DOHH2 (cell line): ENCODE data around the gene SLC34A1.

Experiments
- H3F3A ChIP-seq: fragments of 200-600 bp; sonication (generic), shearing (Covaris generic); 2 replicates; pipeline ENCODE4 v1.6.0; 2016; ENCODE audit warnings: antibody characterized with exemption, mild to moderate bottlenecking; ENCODE audit not compliant: control insufficient read depth, insufficient read depth
- H3K27ac ChIP-seq: fragments of 200-600 bp; sonication (generic); 2 replicates; pipeline ENCODE4 v1.5.1; 2014; ENCODE audit warnings: low read depth, mild to moderate bottlenecking, low read length, moderate library complexity
- H3K27me3 ChIP-seq: fragments of 200-600 bp; sonication (generic); 2 replicates; pipeline ENCODE4 v1.6.1; 2014; ENCODE audit warnings: mild to moderate bottlenecking, low read length, mixed read lengths; ENCODE audit not compliant: control insufficient read depth
- H3K36me3 ChIP-seq: fragments of 200-600 bp; sonication (generic); 2 replicates; pipeline ENCODE4 v1.6.1; 2014; ENCODE audit warnings: mild to moderate bottlenecking, low read length, moderate library complexity, mixed read lengths; ENCODE audit not compliant: control insufficient read depth
- H3K4me1 ChIP-seq: fragments of 200-600 bp; sonication (generic); 2 replicates; pipeline ENCODE4 v1.6.1; 2014; ENCODE audit warnings: mild to moderate bottlenecking, low read length, mixed read lengths; ENCODE audit not compliant: control insufficient read depth
- H3K4me2 ChIP-seq: fragments of 200-600 bp; sonication (generic); 2 replicates; pipeline ENCODE4 v1.6.0; 2014; ENCODE audit warnings: mild to moderate bottlenecking, low read length, moderate library complexity
- H3K4me3 ChIP-seq: fragments of 200-600 bp; sonication (generic); 2 replicates; pipeline ENCODE4 v1.5.1; 2014; ENCODE audit warnings: mild to moderate bottlenecking, low read length, mixed read lengths
- H3K79me2 ChIP-seq: fragments of 200-600 bp; sonication (generic); 2 replicates; pipeline ENCODE4 v1.6.1; 2014; ENCODE audit warnings: mild to moderate bottlenecking, low read length, mixed read lengths; ENCODE audit not compliant: control insufficient read depth
- H3K9me2 ChIP-seq: fragments of 200-600 bp; sonication (generic); replicated peaks from 2 replicates; pipeline ENCODE4 v1.6.1; 2014; ENCODE audit warnings: mild to moderate bottlenecking, low read length, mixed read lengths; ENCODE audit not compliant: control insufficient read depth
- H3K9me3 ChIP-seq: fragments of 200-600 bp; sonication (generic); 2 replicates; pipeline ENCODE4 v1.6.1; 2014; ENCODE audit warnings: antibody characterized with exemption, low read length, mixed read lengths; ENCODE audit not compliant: control insufficient read depth, insufficient read depth
- H4K20me1 ChIP-seq: fragments of 200-600 bp; sonication (generic); 2 replicates; pipeline ENCODE4 v1.6.0; 2014; ENCODE audit warnings: low read depth, mild to moderate bottlenecking, antibody characterized with exemption, low read length, moderate library complexity; ENCODE audit not compliant: control insufficient read depth, insufficient read depth
- EZH2phosphoT487 ChIP-seq: fragments of 200-600 bp; sonication (generic); IDR thresholded peaks from 2 replicates; pipeline ENCODE4 v1.6.1; 2017; ENCODE audit warnings: borderline replicate concordance, mild to moderate bottlenecking, antibody characterized with exemption, low read length, moderate library complexity, mixed read lengths
- TF ChIP-seq, protein P1 (sequence below): fragments of 200-600 bp; sonication (generic); IDR thresholded peaks from one replicate; pipeline ENCODE4 v1.5.1; 2014; ENCODE audit warnings: antibody characterized with exemption, mild to moderate bottlenecking, low read depth, low read length; ENCODE audit not compliant: poor library complexity, severe bottlenecking

The SLC34A1 gene

DNA sequence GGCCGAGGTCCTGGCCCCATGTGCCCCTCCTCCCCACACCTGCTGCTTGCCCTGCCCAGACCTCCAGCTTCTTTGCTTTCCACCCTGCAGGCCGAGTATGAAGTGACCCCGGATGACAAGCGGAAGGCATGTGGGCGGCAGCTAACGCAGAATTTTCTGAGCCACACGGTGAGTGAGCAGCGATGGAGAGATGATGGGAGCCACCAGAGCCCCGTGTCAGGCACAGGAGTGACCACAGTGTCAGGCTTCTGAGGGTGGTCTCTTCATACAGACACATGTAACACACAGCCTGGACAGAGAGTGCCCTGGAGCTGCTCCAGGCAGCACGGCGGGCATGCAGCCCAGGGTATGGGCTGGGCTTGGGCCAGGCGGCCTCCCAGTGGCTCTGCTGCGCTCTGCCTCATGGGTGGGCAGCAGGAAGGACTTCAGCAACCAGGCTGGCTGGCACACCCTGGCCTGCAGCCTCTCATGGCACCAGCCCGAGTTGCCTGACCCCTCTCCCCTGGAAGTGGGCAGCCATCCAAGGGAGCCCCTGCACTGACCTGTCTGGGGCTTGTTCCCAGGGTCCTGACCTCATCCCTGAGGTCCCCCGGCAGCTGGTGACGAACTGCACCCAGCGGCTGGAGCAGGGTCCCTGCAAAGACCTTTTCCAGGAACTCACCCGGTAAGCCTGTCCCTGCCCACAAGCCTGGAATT is 48.1 kb downstream of the SLC34A1 start:
- Histone ChIP-seq H3K4me1 (peaks cover 55% of the 10 kb centered on the region), H3K9me2 (no peaks in the 10 kb centered on the region), H4K20me1 (peaks cover 6% of the 10 kb centered on the region; the same call in 1 of the 2 replicates), H3K4me2 (peak overlapping the region; percentile 90), H3F3A (peaks cover 23% of the 10 kb centered on the region), H3K36me3 (peaks cover 84% of the 10 kb centered on the region), H3K27me3 (no peaks in the 10 kb centered on the region), H3K9me3 (no peaks in the 10 kb centered on the region), H3K4me3 (peak overlapping the region; percentile 77), H3K27ac (peak overlapping the region; percentile 94), H3K79me2 (peaks cover 46% of the 10 kb centered on the region)
- TF ChIP-seq, protein P1, sequence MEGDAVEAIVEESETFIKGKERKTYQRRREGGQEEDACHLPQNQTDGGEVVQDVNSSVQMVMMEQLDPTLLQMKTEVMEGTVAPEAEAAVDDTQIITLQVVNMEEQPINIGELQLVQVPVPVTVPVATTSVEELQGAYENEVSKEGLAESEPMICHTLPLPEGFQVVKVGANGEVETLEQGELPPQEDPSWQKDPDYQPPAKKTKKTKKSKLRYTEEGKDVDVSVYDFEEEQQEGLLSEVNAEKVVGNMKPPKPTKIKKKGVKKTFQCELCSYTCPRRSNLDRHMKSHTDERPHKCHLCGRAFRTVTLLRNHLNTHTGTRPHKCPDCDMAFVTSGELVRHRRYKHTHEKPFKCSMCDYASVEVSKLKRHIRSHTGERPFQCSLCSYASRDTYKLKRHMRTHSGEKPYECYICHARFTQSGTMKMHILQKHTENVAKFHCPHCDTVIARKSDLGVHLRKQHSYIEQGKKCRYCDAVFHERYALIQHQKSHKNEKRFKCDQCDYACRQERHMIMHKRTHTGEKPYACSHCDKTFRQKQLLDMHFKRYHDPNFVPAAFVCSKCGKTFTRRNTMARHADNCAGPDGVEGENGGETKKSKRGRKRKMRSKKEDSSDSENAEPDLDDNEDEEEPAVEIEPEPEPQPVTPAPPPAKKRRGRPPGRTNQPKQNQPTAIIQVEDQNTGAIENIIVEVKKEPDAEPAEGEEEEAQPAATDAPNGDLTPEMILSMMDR, result no peak
- TF ChIP-seq EZH2phosphoT487, result no peak

DNA sequence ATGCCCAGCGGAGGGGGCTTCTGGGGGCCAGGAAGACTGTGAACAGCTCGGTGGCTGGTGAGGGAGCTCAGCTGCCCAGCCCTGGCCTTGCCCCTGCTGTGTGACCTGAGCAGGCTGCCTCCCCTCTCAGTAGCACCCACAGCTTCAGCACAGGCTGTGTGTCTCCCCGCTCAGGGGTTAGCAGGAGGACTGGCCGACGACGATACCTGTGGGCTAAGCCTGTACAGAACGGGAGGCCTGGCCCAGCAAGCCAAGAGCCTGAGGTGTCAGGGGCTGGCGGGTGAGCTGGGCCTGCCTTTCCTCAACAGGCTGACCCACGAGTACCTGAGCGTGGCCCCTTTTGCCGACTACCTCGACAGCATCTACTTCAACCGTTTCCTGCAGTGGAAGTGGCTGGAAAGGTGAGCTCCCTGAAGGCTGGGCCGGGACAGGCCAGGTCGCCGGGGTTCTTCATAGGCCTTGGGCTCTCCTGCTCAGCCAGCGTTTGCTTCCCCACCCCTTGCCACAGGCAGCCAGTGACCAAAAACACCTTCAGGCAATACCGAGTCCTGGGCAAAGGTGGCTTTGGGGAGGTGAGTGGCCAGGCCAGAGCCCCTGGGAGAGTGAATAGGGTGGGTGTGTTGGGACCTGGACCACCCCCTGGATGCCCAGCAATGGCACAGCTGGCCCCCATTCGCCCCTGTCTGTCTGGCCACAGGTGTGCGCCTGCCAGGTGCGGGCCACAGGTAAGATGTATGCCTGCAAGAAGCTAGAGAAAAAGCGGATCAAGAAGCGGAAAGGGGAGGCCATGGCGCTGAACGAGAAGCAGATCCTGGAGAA is 48.8 kb downstream of the SLC34A1 start:
- Histone ChIP-seq H3K79me2 (peaks cover 39% of the 10 kb centered on the region), H3K9me3 (no peaks in the 10 kb centered on the region), H3K4me2 (0 out of 2 replicates have a peak overlapping the region, but pooled peaks have one; percentile 90), H3K9me2 (no peaks in the 10 kb centered on the region), H3K27ac (no peak overlapping the region), H3F3A (peaks cover 23% of the 10 kb centered on the region), H3K4me3 (no peak overlapping the region), H3K36me3 (peaks cover 84% of the 10 kb centered on the region), H3K4me1 (peaks cover 49% of the 10 kb centered on the region), H3K27me3 (no peaks in the 10 kb centered on the region), H4K20me1 (peaks cover 6% of the 10 kb centered on the region; the same call in 1 of the 2 replicates)
- TF ChIP-seq EZH2phosphoT487, result no peak

DNA sequence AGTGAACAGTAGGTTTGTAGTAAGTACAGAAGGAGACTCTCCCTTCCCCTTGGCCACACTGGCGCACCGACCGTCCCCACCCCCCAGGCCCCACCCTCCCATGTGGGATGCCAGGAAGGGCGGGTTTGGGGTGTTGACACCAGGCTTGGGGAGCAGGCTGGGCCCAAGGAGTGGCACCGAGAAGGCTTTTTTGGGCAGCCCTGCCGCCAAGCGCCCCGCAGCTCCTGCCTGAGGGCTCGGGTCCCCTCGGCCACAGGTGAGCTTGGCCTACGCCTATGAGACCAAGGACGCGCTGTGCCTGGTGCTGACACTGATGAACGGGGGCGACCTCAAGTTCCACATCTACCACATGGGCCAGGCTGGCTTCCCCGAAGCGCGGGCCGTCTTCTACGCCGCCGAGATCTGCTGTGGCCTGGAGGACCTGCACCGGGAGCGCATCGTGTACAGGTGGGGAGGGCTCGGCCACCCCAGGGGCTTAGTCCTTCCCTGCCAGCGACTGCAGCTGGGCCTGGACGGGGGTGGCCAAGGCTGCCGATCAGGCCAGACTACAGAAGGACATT is 49.5 kb downstream of the SLC34A1 start:
- H3K9me2 ChIP-seq, result no peaks in the 10 kb centered on the region
- peaks cover 32% of the 10 kb centered on the region for H3K79me2 ChIP-seq
- no peak overlapping the region for H3K4me3 ChIP-seq
- no peak for TF ChIP-seq EZH2phosphoT487
- TF ChIP-seq, protein P1, result no peak
- H3K9me3 ChIP-seq, result no peaks in the 10 kb centered on the region
- H3K4me1 ChIP-seq, result peaks cover 42% of the 10 kb centered on the region
- no peak overlapping the region for H3K4me2 ChIP-seq
- H3K36me3 ChIP-seq, result peaks cover 85% of the 10 kb centered on the region
- H3F3A ChIP-seq, result peaks cover 23% of the 10 kb centered on the region
- H4K20me1 ChIP-seq, result peaks cover 6% of the 10 kb centered on the region; the same call in 1 of the 2 replicates
- H3K27ac ChIP-seq, result no peak overlapping the region
- H3K27me3 ChIP-seq, result no peaks in the 10 kb centered on the region
